MCF 10A (cell line): Measurements from ENCODE around the gene PTPRM. TPM values are rescaled to one million over a fixed set of nuclear protein-coding genes. Genes with fewer than 3 reads are reported as not detected.

Experiments used
- BruUV-seq: library from RNA; stranded (reverse); fragments of 400-500 nt; replicated peaks from 2 replicates; lab custom pipeline; 2021; lab: Mats Ljungman, UMichigan
- CTCF ChIA-PET: fragments of 300-600 bp; sonication (Branson Sonifier 250); formaldehyde crosslinking; extraction: SDS; loops from one replicate; lab custom pipeline; 2021; ENCODE audit warnings: antibody characterized with exemption, inconsistent platforms; lab: Yijun Ruan, JAX
- POLR2A ChIA-PET: fragments of 300-600, 350-650 bp; sonication (Branson Sonifier 250); formaldehyde crosslinking; extraction: SDS; loops from one replicate; lab custom pipeline; 2020; ENCODE audit warnings: antibody characterized with exemption, inconsistent platforms; lab: Yijun Ruan, JAX
- DNase-seq: peaks from one replicate; pipeline ENCODE4 v3.0.0-alpha.2; 2018; ENCODE audit not compliant: unreplicated experiment
- H3K27ac Mint-ChIP-seq: one replicate; pipeline ENCODE4 v1.8.0; 2022; ENCODE audit warnings: mild to moderate bottlenecking, low read depth, mixed read lengths; ENCODE audit not compliant: unreplicated experiment
- H3K27me3 Mint-ChIP-seq: one replicate; pipeline ENCODE4 v1.8.0; 2022; ENCODE audit warnings: mixed read lengths; ENCODE audit not compliant: insufficient read depth, unreplicated experiment
- H3K36me3 Mint-ChIP-seq: one replicate; pipeline ENCODE4 v1.8.0; 2022; ENCODE audit warnings: mild to moderate bottlenecking, moderate library complexity, mixed read lengths; ENCODE audit not compliant: insufficient read depth, unreplicated experiment
- H3K4me1 Mint-ChIP-seq: one replicate; pipeline ENCODE4 v1.8.0; 2022; ENCODE audit warnings: mixed read lengths; ENCODE audit not compliant: insufficient read depth, unreplicated experiment
- H3K4me3 Mint-ChIP-seq: one replicate; pipeline ENCODE4 v1.8.0; 2022; ENCODE audit warnings: mild to moderate bottlenecking, moderate library complexity, mixed read lengths; ENCODE audit not compliant: unreplicated experiment
- H3K9me3 Mint-ChIP-seq: one replicate; pipeline ENCODE4 v1.8.0; 2022; ENCODE audit warnings: mixed read lengths; ENCODE audit not compliant: unreplicated experiment
- CTCF ChIP-seq: fragments of 200-600 bp; IDR thresholded peaks from one replicate; pipeline ENCODE4 v1.8.0; 2022; ENCODE audit warnings: antibody characterized with exemption, mild to moderate bottlenecking; ENCODE audit not compliant: unreplicated experiment
- intact Hi-C: fragments of 100-400 bp; cut with micrococcal nuclease; formaldehyde crosslinking; loops from 2 replicates; pipeline ENCODE4 v1.14.1; 2022
- total RNA-seq: library from RNA; stranded (reverse); gene quantifications from 2 replicates; pipeline ENCODE4 v1.2.3, GENCODE V29; 2022

The PTPRM gene
- total RNA-seq, 1 experiment from 2014 or later = 82.8 TPM

GRCh38 chr18:8300751-8301410 lies 733.8 kb downstream of the PTPRM start:
- TF ChIP-seq CTCF = no peak
- no peak overlapping the region for H3K27ac Mint-ChIP-seq
- H3K4me1 Mint-ChIP-seq = no peaks in the 10 kb centered on the region
- H3K36me3 Mint-ChIP-seq = peaks cover 27% of the 10 kb centered on the region
- no peaks in the 10 kb centered on the region for H3K27me3 Mint-ChIP-seq
- H3K9me3 Mint-ChIP-seq = no peaks in the 10 kb centered on the region
- POLR2A ChIA-PET = no interaction called here
- CTCF ChIA-PET = interaction anchor here (0.6 kb wide), 2 partner anchors 72 to 1080 kb away, joined by 3 to 4 read pairs; no protein-coding TSS in a partner anchor
- DNase-seq = no peak
- no peak overlapping the region for H3K4me3 Mint-ChIP-seq
- intact Hi-C loops = no loop called here
- no TSS peak for BruUV-seq

DNA sequence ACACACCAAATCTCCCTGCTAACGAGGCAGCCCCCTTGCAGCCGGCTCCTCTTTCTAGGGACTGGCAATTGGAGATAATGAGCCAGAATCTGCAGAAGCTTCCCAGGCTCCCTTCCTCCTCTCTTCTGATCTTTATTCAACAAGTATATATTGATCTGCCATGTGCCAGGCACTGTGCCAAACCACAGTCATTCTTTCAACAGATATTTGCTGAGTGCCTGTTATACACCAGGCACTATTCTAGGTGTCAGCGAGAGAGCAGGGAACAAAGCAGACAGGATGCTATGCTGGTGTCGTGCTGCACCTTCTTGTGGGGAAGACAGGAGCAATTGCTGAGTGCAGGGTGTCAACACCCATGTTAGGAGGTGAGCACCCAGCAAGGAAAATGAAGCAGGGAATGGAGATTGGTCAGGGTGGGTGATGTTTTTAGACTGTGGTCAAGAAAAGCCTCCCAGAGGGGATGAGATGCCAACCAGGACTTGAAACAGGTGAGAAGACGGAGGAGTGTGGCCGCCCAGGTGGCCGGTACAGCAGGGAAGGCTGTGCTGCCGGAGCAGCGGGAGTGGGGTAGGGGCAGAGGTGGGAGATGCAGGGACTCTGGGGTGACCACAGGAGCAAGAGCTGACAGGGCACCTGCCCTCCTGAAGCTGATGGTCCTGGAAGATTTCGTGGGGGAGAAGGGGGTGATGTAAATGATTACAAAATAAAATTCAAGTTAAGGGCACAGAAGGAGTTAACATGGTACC lies 734.5 kb downstream of the PTPRM start:
- H3K4me3 Mint-ChIP-seq = no peak overlapping the region
- H3K36me3 Mint-ChIP-seq = peaks cover 27% of the 10 kb centered on the region
- H3K27ac Mint-ChIP-seq = no peak overlapping the region
- H3K4me1 Mint-ChIP-seq = no peaks in the 10 kb centered on the region
- peak; percentile 5 for DNase-seq
- TF ChIP-seq CTCF = no peak
- BruUV-seq = no TSS peak
- H3K9me3 Mint-ChIP-seq = no peaks in the 10 kb centered on the region
- intact Hi-C loops = no loop called here
- no peaks in the 10 kb centered on the region for H3K27me3 Mint-ChIP-seq
- ChIA-PET POLR2A (interaction anchor here (1.4 kb wide), 1 partner anchor 17 kb away, joined by 7 read pairs; no protein-coding TSS in a partner anchor), CTCF (interaction anchor here (0.6 kb wide), 1 partner anchor 72 kb away, joined by 3 read pairs; no protein-coding TSS in a partner anchor)

GRCh38 chr18:8303151-8303755 lies 736.1 kb downstream of the PTPRM start:
- Mint-ChIP-seq H3K9me3 (no peaks in the 10 kb centered on the region), H3K4me3 (no peak overlapping the region), H3K36me3 (peaks cover 22% of the 10 kb centered on the region), H3K4me1 (no peaks in the 10 kb centered on the region), H3K27ac (no peak overlapping the region), H3K27me3 (no peaks in the 10 kb centered on the region)
- DNase-seq = no peak
- POLR2A ChIA-PET = interaction anchor here (0.5 kb wide), 1 partner anchor 144 kb away, joined by 3 read pairs; no protein-coding TSS in a partner anchor
- no peak for TF ChIP-seq CTCF
- no TSS peak for BruUV-seq
- CTCF ChIA-PET = no interaction called here
- intact Hi-C loops = no loop called here

DNA sequence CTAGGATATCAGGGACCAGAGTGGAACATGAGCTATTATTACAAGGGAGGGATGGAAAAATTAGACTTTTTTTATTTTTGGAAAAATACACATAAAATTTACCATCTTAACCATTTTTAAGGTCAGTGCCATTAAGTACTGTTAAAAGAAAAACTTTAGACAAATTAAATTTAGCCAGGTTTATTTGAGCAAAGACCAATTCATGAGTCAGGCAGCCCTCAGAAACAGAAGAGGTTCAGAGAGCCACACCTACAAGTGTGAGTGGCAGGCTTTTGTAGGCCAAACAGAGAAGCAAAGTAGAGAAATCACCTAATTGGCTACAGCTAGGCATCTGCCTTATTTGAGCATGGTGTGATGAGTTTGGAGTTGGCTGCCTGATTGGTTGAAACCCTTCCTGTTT lies 740.8 kb downstream of the PTPRM start:
- H3K27ac Mint-ChIP-seq = no peak overlapping the region
- POLR2A ChIA-PET = no interaction called here
- H3K4me1 Mint-ChIP-seq = no peaks in the 10 kb centered on the region
- CTCF ChIA-PET = interaction anchor here (0.6 to 1.1 kb wide), 2 partner anchors 427 to 460 kb away, joined by 3 to 4 read pairs; no protein-coding TSS in a partner anchor
- no peak for DNase-seq
- no peak for TF ChIP-seq CTCF
- no peaks in the 10 kb centered on the region for H3K27me3 Mint-ChIP-seq
- no TSS peak for BruUV-seq
- intact Hi-C loops = no loop called here
- H3K4me3 Mint-ChIP-seq = no peak overlapping the region
- peaks cover 32% of the 10 kb centered on the region for H3K36me3 Mint-ChIP-seq
- H3K9me3 Mint-ChIP-seq = no peaks in the 10 kb centered on the region
